ENCODE data around the gene DIRAS2.

DIRAS2 gene

DNA sequence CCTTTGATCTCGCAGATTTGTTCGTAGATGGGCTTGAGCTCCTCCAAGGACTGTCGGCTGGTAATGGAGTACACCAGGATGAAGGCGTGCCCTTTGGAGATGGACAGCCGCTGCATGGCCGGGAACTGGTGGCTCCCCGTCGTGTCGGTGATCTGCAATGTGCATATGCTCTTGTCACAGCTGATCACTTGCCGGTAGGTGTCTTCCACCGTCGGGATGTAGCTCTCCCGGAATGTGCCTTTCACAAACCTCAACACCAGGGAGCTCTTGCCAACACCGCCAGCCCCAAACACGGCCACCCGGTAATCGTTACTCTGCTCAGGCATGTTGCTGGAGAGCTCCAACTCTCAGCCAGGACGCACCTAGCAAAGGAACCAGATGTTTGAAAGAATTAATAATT, 29.1 kb downstream of the DIRAS2 start:
- no peak for DNase-seq (ENCODE audit: extremely low read depth in 1 of 2, low read depth in 1 of 2)

GRCh38 chr9:90612957-90613356, 29.7 kb downstream of the DIRAS2 start:
- DNase-seq (ENCODE audit: extremely low read depth in 1 of 2, low read depth in 1 of 2) = no peak

- no peak for DNase-seq (ENCODE audit: extremely low read depth in 1 of 2, low read depth in 1 of 2)
These were observed 31.1 kb downstream of the DIRAS2 start for GRCh38 chr9:90611568-90611967.

DNA sequence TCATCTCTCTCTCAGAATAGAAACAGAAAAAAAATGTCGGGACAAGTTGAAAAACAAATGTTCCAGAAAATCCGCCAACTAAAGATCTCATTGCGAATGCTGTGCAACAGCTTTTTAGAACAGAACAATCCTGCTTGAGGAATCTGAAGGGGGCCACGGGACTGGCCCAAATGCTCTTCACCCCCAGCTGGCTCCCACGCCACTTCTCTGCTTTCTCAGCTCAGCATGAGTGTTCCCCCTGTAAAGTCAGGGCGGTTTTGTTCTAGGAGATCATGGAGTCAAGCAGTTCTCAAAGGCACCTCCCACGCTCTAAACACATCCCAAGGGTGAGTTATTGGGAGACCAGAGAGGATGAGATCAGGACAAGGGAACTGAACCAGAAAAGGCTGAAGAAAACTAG, 31.5 kb downstream of the DIRAS2 start:
- no peak for DNase-seq (ENCODE audit: extremely low read depth in 1 of 2, low read depth in 1 of 2)

DNA sequence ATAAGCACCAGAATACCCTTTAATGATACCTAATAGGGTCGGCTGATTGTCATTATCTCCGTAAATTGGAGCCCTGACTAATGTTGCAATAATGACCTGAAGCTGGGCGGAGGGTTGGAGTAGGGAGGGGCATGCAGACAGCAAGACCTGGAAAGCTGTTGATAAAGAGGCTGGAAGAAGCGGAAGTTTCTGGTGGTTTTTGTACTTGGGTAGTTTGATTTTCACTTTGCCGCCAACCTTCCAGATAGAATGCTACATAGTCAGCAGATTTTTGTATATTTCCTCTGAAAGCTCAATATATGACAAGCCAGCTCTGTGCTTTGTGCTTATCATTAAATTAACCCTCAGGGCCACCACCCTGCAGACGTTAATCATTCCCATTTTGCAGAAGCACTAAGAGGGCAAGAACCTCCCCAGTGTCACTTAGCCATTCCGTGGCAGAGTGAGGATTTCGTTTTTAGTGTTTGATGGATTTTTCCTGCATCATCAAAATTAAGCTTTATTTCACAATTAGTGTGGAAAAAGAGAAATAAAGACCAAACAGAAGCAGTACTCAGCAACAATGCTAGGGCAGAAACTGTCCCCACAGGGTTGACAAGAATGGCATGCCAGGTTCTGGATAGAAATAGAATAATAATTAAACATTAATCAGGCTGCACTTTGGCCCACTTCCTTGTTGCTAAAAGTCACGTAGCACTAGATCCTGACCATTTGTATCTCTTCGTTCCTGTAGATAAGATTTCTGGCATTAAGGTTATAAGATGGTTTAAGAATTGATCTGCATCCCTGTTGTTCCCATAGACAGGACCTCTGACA, 34.7 kb downstream of the DIRAS2 start:
- no peak for DNase-seq (ENCODE audit: extremely low read depth in 1 of 2, low read depth in 1 of 2)

DNA sequence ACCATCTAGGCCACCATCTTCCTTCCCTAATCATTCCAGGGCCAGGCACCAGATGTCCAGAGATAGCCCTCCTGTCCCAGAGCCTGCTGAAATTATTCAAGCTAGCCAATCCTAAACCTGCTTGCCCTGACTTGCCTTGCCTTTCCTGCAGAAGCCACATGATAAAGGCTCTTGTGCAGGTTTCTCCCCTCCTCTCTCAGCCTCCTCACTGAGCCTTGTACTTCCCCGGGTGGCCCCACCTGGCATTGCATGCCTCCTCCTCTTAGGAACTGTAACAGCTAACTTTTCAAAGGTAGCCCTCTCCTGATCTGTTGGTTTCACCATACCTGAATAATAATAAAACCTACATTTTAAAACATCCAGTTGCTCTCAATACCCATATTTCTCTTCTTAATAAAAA, 42.6 kb downstream of the DIRAS2 start:
- DNase-seq (ENCODE audit: extremely low read depth in 1 of 2, low read depth in 1 of 2) = no peak

DNA sequence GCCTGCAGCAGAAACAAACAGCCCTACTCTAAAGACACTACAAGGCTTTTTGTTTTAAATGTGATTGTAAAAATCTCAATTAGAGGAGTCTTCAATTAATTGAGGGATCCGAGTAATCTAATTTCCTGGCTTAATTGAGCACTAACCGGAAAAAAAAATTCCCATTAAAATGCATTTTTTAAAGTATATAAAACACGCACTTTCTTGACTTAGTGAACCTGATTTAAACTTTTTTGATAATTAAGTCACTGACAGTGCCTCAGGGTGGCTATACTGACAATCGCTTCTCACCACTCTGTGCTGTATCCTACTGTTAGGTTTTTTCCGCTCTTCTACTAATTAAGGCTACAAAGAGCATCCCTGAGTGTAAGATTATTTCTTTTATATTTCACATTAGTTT, 44.4 kb downstream of the DIRAS2 start:
- DNase-seq (ENCODE audit: extremely low read depth in 1 of 2, low read depth in 1 of 2) = no peak

GRCh38 chr9:90593646-90594045, 49.0 kb downstream of the DIRAS2 start:
- DNase-seq (ENCODE audit: extremely low read depth in 1 of 2, low read depth in 1 of 2) = no peak

DNA sequence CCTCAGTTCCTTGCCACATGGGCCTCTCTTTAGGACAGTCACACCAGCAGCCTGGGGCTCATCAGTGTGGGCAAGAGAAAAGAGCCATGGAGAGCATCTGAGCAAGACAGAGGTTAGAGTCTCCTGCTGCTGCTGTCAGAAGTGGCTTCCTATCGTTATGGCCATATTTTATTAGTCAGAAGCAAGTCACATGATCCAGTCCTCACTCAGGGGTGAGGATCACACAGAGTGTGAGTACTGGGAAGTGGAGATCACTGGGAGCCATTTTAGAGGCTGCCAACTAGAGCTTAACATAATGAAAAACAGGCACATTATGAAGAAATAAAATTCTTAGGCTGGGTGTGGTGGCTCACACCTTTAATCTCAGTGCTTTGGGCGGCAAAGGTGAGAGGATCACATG, 62.0 kb downstream of the DIRAS2 start:
- DNase-seq (ENCODE audit: extremely low read depth in 1 of 2, low read depth in 1 of 2) = no peak

DNA sequence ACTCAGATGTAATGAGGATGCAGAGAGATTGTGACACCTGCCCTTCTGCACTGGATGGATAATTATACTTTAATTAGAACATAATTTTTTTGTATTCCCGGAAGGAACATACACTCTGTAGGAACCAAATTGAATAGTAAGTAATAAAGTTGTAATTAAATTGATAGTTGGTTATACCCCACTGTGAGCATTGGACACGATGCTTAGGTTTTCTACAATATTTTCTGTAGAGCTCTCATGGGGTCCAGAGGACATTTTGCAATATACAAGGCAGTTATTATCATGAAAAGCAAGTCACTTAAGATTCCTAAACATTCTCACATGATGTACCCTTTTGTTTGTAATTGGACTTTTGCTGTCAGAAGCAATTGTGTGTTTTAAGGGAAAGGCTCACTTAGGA, 63.4 kb downstream of the DIRAS2 start:
- DNase-seq (ENCODE audit: extremely low read depth in 1 of 2, low read depth in 1 of 2) = no peak

GRCh38 chr9:90578126-90578815, 64.4 kb downstream of the DIRAS2 start:
- DNase-seq (ENCODE audit: extremely low read depth in 1 of 2, low read depth in 1 of 2) = no peak

DNA sequence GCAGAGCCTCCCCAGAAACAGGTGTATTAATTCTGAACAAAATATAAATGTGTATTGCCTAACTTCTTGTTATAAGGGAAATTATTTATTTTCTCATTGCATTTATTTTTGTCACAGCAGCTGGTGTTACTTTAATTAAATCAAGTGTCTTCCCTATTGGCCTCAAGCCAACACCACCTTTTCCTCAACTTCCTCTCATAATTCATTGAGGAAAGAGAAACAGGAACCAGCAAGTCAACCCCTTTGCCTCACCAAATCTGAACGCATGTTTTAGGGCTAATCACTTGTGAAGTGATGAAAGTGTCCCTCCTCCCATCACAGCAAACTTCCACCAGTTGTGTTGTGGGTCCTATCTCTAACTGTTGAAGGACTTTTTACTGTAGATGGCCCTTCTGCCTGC, 73.1 kb downstream of the DIRAS2 start:
- DNase-seq (ENCODE audit: extremely low read depth in 1 of 2, low read depth in 1 of 2) = no peak

DNA sequence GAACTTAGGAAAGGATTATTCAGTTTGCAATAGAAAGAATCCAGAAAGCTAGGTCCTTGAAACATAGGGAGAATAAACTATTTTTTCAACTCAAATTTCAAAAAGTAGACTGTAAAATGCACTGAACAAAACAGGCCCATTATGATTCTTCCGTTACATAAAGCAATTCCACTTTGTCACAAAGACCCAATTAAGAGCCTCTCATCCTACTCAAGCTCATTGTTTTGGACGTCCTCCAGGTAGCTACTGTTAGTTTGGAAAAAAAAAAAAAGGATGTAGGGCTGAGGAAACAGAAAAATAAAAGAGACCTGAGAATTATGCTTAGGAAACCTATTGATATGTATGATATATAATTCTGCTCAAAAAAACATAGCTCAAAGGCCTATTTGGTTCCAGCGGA, 74.0 kb downstream of the DIRAS2 start:
- DNase-seq (ENCODE audit: extremely low read depth in 1 of 2, low read depth in 1 of 2) = no peak

GRCh38 chr9:90562229-90562628, 80.4 kb downstream of the DIRAS2 start:
- DNase-seq (ENCODE audit: extremely low read depth in 1 of 2, low read depth in 1 of 2) = no peak
